ENCODE measurements around the gene FSD1.

GRCh38 chr19:4342615-4343369, 38.4 kb downstream of the FSD1 start:
- TF ChIP-seq CTCF (IDR thresholded peaks at IDR 0.05; ENCODE audit: borderline replicate concordance, extremely low read depth, low read length, poor library complexity, severe bottlenecking) (peak; percentile 51), EZH2 (IDR thresholded peaks at IDR 0.05; ENCODE audit: borderline replicate concordance, low read depth, low read length, severe bottlenecking) (peak; percentile 95)
